ENCODE data around the gene MMP15.

DNA sequence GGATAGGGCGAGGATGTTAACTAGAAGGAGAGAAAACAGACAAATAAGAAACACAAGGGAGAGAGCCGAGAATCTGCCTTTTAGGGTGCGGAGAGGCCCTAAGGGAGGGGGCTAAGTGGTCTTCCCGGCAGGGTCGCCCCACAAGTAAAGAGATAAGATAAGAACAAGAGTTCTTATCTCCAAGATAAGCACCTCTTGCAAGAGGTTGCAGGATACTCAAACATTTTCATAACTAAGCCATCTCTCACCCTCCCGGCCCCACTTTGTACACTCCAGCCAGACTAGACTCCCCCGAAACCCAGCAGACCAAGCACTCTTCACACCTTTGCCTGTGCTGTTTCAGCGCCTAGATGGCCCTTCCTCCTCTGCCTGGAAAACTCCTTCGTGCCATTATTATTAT lies 39.4 kb upstream of the MMP15 start:
- TF ChIP-seq, protein P1, sequence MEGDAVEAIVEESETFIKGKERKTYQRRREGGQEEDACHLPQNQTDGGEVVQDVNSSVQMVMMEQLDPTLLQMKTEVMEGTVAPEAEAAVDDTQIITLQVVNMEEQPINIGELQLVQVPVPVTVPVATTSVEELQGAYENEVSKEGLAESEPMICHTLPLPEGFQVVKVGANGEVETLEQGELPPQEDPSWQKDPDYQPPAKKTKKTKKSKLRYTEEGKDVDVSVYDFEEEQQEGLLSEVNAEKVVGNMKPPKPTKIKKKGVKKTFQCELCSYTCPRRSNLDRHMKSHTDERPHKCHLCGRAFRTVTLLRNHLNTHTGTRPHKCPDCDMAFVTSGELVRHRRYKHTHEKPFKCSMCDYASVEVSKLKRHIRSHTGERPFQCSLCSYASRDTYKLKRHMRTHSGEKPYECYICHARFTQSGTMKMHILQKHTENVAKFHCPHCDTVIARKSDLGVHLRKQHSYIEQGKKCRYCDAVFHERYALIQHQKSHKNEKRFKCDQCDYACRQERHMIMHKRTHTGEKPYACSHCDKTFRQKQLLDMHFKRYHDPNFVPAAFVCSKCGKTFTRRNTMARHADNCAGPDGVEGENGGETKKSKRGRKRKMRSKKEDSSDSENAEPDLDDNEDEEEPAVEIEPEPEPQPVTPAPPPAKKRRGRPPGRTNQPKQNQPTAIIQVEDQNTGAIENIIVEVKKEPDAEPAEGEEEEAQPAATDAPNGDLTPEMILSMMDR (IDR thresholded peaks at IDR 0.05) = no peak
- no peak for TF ChIP-seq POLR2A (IDR thresholded peaks at IDR 0.05)

Data from uterus (tissue), 2 donors.